Immature natural killer cell (primary cell): Measurements from ENCODE around the gene SFXN4. TPM values are rescaled to one million over a fixed set of nuclear protein-coding genes. Genes with fewer than 3 reads are reported as not detected.
A peak's percentile ranks its signal among the peaks of the same experiment; 100 is the strongest.
"Not testable (repeated sequence)": the region's sequence is repeated elsewhere in the genome, so short reads cannot be mapped to it uniquely, and the experiment has no call there.

Source experiments
- DNase-seq, 3 donors: peaks; one replicate each; pipeline ENCODE4 v3.0.0; 2022; ENCODE audit warnings: mixed read lengths in 1 of 3
- H3K27ac Mint-ChIP-seq, 6 donors: one replicate each; pipeline ENCODE4 v1.8.0; 2020; ENCODE audit warnings: mixed read lengths in 6 of 6, mild to moderate bottlenecking in 5 of 6, inconsistent platforms in 4 of 6, moderate library complexity in 3 of 6
- H3K27me3 Mint-ChIP-seq, 3 donors: one replicate each; pipeline ENCODE4 v1.8.0; 2020 to 2021; ENCODE audit warnings: low read depth in 3 of 3, mild to moderate bottlenecking in 3 of 3, mixed read lengths in 3 of 3, moderate library complexity in 3 of 3, inconsistent platforms in 1 of 3
- H3K36me3 Mint-ChIP-seq, 3 donors: one replicate each; pipeline ENCODE4 v1.8.0; 2020; ENCODE audit warnings: mixed read lengths in 3 of 3, inconsistent platforms in 2 of 3, mild to moderate bottlenecking in 2 of 3
- H3K4me1 Mint-ChIP-seq, 2 donors: one replicate each; pipeline ENCODE4 v1.8.0; 2020; ENCODE audit warnings: inconsistent platforms in 2 of 2, mild to moderate bottlenecking in 2 of 2, mixed read lengths in 2 of 2, moderate library complexity in 1 of 2
- H3K4me3 Mint-ChIP-seq, 5 donors: one replicate each; pipeline ENCODE4 v1.8.0; 2020; ENCODE audit warnings: mild to moderate bottlenecking in 5 of 5, mixed read lengths in 5 of 5, inconsistent platforms in 3 of 5, moderate library complexity in 3 of 5
- H3K9me3 Mint-ChIP-seq, 6 donors: one replicate each; pipeline ENCODE4 v1.8.0; 2020; ENCODE audit warnings: mild to moderate bottlenecking in 6 of 6, mixed read lengths in 6 of 6, inconsistent platforms in 4 of 6, moderate library complexity in 3 of 6
- polyA plus RNA-seq, 3 donors: library from polyadenylated mRNA; unstranded; fragments of 300-500 nt; fragmentation: Illumina TruSeq; gene quantifications; one replicate each; pipeline ENCODE4 v1.2.3, GENCODE V29; 2021

The SFXN4 gene
- polyA plus RNA-seq, 3 donors from 2014 or later, result 11.6 to 15.7 (median 12.6) TPM

DNA sequence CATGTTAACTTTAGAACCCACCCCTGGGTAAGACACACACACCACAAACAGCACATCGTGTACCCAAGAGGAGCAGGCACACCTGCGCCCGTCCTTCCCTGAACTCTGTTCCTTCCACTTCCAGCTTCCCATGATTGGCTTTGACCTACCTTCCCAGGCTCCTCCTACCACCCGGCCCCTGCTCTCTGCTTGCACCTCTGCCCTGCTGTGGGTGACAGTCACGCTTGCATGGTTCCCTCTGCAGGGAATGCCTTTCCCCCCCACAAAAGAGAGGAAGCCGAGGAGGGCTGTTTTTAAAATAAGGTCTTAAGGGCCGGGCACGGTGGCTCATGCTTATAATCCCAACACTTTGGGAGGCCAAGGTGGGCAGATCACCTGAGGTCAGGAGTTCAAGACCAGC, 16.4 kb downstream of the SFXN4 start:
- Mint-ChIP-seq H3K27me3 (no peaks in the 10 kb centered on the region), H3K4me1 (no peaks in the 10 kb centered on the region), H3K9me3 (no peaks in the 10 kb centered on the region), H3K27ac (peak overlapping the region in 1 of 6 donors; percentile 57), H3K36me3 (peaks cover 11 to 23% (median 18%) of the 10 kb centered on the region in 3 donors), H3K4me3 (no peak overlapping the region)
- DNase-seq, result no peak

DNA sequence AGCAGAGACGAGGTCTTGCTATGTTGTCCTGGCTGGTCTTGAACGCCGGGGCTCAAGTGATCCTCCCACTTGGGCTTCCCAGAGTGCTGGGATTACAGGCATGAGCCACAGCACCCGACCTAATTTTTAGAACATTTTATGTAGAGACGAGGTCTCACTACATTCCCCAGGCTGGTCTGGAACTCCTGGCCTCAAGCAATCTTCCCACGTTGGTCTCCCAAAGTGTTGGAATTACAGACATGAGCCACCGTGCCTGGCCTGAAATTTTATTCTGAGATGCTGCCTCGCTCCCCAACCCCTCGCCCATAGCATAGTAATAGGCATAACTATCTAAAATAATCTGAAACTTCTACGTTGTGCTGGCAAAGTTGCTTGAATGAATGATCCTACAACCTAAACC, 21.9 kb downstream of the SFXN4 start:
- Mint-ChIP-seq H3K27me3 (peaks cover 0 to 2% (median 0%) of the 10 kb centered on the region in 3 donors), H3K36me3 (peaks cover 4 to 17% (median 8%) of the 10 kb centered on the region in 3 donors)

DNA sequence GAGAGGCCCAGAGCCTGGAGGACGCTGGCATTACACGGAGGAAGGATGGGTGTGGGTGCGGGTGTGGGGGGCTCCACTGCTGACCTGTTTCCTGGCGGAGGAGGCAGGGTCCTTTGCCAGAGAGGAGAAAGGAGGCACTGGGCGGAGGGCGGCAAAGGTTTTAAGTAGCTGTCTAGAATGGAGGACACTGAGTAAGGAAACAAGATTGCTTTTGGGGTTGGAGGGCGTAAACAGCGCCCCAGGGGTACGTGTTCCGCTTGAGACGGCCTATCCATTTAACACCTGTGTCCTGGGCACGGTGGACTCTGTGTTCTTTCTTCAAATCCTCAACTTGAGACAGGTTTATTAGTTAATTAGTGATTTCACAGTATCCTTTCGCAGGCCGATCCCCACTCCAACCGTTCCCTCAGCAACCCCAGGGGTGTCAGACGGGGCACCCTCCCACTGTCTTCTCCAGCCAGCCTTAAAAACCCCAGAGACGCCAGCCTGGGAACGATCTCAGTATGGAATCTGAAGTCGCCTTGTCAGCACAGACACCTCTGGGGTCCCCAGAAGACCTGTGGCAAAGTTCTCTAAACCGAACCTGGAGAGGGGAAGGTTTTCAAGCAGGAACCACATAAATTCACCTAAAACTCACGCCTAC, 24.8 kb downstream of the SFXN4 start:
- Mint-ChIP-seq H3K36me3 (peaks cover 4 to 15% (median 8%) of the 10 kb centered on the region in 3 donors), H3K27ac (no peak overlapping the region), H3K27me3 (peaks cover 0 to 2% (median 0%) of the 10 kb centered on the region in 3 donors), H3K4me3 (no peak overlapping the region), H3K9me3 (no peaks in the 10 kb centered on the region), H3K4me1 (peaks cover 0 to under 1% of the 10 kb centered on the region in 2 donors)
- DNase-seq, result no peak

More for the DNA sequence above, 21.9 kb downstream of the SFXN4 start:
- H3K9me3 Mint-ChIP-seq, result no peaks in the 10 kb centered on the region
- DNase-seq, result no peak
- H3K27ac Mint-ChIP-seq, result no peak overlapping the region
- no peak overlapping the region for H3K4me3 Mint-ChIP-seq
- H3K4me1 Mint-ChIP-seq, result no peaks in the 10 kb centered on the region

DNA sequence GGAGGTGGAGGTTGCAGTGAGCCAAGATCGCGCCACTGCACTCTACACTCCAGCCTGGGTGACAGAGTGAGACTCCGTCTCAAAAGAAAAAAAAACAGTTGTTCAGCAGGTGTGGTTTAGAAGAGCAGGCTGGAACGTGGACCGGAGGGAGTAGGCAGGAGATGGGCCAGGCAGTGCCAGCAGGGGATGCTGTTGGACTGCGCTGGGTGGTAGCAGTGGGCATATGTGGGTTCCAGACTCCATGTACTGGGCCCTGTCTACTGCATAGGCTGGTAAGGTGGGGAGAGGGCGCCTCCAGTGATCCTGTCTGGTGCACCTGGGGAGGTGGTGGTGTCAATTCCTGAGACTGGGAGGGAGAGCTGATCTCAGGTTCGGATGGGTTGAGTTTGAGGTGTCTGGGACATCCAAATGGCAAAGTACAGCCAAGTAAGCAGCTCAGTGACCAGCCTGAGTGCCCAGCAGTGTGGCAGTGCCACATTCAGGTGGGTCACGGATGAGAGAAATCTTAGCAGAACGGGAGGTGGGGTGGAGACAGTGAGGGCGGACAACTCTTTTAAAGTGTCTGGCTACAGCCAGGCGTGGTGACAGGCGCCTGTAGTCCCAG, 25.9 kb downstream of the SFXN4 start:
- peaks cover 5 to 8% of the 10 kb centered on the region in 2 donors for H3K4me1 Mint-ChIP-seq
- H3K36me3 Mint-ChIP-seq, result peaks cover 4 to 19% (median 8%) of the 10 kb centered on the region in 3 donors
- no peak overlapping the region for H3K4me3 Mint-ChIP-seq
- H3K27me3 Mint-ChIP-seq, result peaks cover 0 to 5% (median 0%) of the 10 kb centered on the region in 3 donors
- no peaks in the 10 kb centered on the region for H3K9me3 Mint-ChIP-seq
- peak overlapping the region in 3 of 6 donors; percentile 23 to 49 (median 40) for H3K27ac Mint-ChIP-seq
- DNase-seq, result peak in 2 of 3 donors; percentile 24 to 34

DNA sequence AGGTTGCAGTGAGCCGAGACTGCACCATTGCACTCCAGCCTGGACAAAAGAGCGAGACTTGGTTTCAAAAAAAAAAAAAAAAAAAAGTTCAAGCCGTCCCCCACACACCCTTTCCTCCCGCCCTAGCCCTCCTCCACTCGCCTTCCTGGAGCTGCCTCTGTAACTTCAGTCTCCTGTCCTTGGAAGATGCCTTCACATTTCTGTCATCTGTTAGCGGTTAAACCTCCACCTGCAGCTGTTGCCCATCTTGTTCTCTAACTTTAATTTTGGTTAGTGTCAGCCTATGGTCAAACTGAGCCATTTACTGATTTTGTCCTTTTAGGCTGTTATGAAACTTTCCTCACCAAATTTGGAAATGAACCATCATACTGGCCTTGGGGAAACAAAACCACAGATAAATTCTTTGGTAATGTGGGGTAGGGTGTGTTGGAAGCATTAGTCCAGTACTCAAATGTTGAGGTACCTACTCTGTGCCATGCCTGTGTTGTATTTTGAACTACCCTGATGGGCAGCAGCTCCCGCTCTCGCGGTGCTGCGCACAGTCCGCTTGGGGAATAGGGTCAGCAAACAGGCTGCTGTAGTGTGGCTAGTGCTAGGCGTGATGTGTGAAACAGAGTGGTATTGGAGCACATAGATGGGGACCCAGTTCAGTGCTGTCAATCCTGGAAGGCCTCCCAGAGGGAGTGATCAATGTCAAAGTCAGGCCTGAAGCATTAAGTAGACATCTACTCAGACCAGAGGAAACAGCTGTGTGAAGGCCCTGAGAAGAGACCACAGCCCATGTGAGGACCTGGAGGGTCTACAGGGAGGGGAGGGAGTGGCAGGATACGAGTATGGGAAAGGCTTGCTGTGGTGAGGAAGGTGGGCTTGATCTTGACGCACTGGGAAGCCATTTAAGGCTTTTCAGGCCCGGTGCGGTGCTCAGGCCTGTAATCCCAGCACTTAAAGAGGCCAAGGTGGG, 26.9 kb downstream of the SFXN4 start:
- Mint-ChIP-seq H3K4me3 (no peak overlapping the region), H3K4me1 (peaks cover 7 to 10% of the 10 kb centered on the region in 2 donors), H3K27ac (peak overlapping the region in 2 of 6 donors; percentile 34 to 52), H3K36me3 (peaks cover 7 to 23% (median 12%) of the 10 kb centered on the region in 3 donors), H3K9me3 (no peaks in the 10 kb centered on the region), H3K27me3 (peaks cover 0 to 5% (median 0%) of the 10 kb centered on the region in 3 donors)
- no peak for DNase-seq

GRCh38 chr10:119137878-119138277, 27.6 kb downstream of the SFXN4 start:
- H3K27me3 Mint-ChIP-seq, H3K9me3 Mint-ChIP-seq, H3K27ac Mint-ChIP-seq, DNase-seq, H3K4me3 Mint-ChIP-seq: not testable (repeated sequence)
- Mint-ChIP-seq H3K4me1 (peaks cover 9 to 16% of the 10 kb centered on the region in 2 donors), H3K36me3 (peaks cover 9 to 24% (median 11%) of the 10 kb centered on the region in 3 donors)

DNA sequence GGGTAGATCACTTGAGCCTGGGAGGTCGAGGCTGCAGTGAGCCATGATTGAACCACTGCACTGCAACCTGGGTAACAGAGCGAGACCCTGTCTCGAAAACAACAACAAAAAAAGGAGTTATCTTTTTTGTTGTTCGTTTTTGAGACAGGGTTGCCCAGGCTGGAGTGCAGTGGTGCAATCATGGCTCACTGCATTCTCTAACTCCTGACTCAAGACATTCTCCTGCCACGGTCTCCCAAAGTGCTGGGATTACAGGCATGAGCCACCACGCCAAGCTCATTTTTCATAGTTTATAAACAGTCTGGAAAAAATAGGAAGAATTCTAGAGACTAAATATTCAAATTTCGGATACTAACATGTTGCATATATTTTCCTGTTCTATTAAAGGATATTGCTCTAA, 29.4 kb downstream of the SFXN4 start:
- DNase-seq, result no peak
- H3K4me1 Mint-ChIP-seq, result peaks cover 25 to 33% of the 10 kb centered on the region in 2 donors
- H3K4me3 Mint-ChIP-seq, result peak overlapping the region in 2 of 5 donors; percentile 4 to 18
- peaks cover 0 to 5% (median 3%) of the 10 kb centered on the region in 3 donors for H3K27me3 Mint-ChIP-seq
- peaks cover 9 to 25% (median 11%) of the 10 kb centered on the region in 3 donors for H3K36me3 Mint-ChIP-seq
- H3K9me3 Mint-ChIP-seq, result no peaks in the 10 kb centered on the region
- peak overlapping the region in 3 of 6 donors; percentile 4 to 75 (median 59) for H3K27ac Mint-ChIP-seq

DNA sequence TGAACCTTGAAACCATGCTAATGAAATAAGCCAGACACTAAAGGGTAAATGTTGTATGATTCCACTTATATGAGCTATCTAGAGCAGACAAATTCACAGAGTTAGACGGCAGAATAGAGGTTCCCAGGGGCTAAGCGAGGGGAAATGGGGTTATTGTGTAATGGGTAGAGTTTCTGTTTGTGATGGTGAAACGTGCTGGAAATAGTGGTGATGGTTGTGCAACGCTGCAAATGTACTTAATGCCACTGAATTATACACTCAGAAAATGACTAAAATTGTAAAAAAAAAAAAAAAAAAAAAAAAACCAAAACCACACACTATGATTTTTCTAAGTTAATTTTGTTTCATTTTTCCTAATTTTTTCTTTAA, 30.0 kb downstream of the SFXN4 start:
- peaks cover 0 to 7% (median 3%) of the 10 kb centered on the region in 3 donors for H3K27me3 Mint-ChIP-seq
- peak overlapping the region; percentile 5 to 73 (median 28) for H3K27ac Mint-ChIP-seq
- peak overlapping the region in 4 of 5 donors; percentile 1 to 64 (median 8) for H3K4me3 Mint-ChIP-seq
- peaks cover 12 to 29% (median 15%) of the 10 kb centered on the region in 3 donors for H3K36me3 Mint-ChIP-seq
- H3K4me1 Mint-ChIP-seq, result peaks cover 31 to 38% of the 10 kb centered on the region in 2 donors
- H3K9me3 Mint-ChIP-seq, result no peaks in the 10 kb centered on the region
- DNase-seq, result no peak

DNA sequence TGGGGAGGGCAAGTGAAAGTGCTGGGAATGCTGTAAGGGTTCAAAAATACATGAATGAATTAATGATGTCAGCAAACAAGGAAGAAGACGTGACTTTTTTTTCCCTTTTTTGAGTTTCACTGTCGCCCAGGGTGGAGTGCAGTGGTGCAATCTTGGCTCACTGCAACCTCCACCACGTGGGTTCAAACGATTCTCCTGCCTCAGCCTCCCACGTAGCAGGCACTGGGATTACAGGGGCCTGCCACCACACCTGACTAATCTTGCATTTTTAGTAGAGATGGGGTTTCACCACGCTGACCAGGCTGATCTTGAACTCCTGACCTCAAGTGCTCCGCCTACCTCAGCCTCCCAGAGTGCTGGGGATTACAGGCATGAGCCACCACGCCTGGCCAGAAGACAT, 31.6 kb downstream of the SFXN4 start:
- H3K9me3 Mint-ChIP-seq, result no peaks in the 10 kb centered on the region
- H3K27me3 Mint-ChIP-seq, result peaks cover 0 to 6% (median 3%) of the 10 kb centered on the region in 3 donors
- H3K4me1 Mint-ChIP-seq, result peaks cover 32 to 40% of the 10 kb centered on the region in 2 donors
- H3K27ac Mint-ChIP-seq, result peak overlapping the region in 4 of 6 donors; percentile 14 to 51 (median 48)
- no peak for DNase-seq
- H3K36me3 Mint-ChIP-seq, result peaks cover 17 to 36% (median 17%) of the 10 kb centered on the region in 3 donors
- no peak overlapping the region for H3K4me3 Mint-ChIP-seq

- Mint-ChIP-seq H3K4me1 (peaks cover 32 to 40% of the 10 kb centered on the region in 2 donors), H3K4me3 (peak overlapping the region in 3 of 5 donors; percentile 84 to 92 (median 91)), H3K36me3 (peaks cover 19 to 38% (median 19%) of the 10 kb centered on the region in 3 donors), H3K9me3 (no peaks in the 10 kb centered on the region), H3K27ac (peak overlapping the region; percentile 90 to 95 (median 94)), H3K27me3 (peaks cover 0 to 4% (median 3%) of the 10 kb centered on the region in 3 donors)
- no peak for DNase-seq
Observed at GRCh38 chr10:119132521-119133345, 32.8 kb downstream of the SFXN4 start.

DNA sequence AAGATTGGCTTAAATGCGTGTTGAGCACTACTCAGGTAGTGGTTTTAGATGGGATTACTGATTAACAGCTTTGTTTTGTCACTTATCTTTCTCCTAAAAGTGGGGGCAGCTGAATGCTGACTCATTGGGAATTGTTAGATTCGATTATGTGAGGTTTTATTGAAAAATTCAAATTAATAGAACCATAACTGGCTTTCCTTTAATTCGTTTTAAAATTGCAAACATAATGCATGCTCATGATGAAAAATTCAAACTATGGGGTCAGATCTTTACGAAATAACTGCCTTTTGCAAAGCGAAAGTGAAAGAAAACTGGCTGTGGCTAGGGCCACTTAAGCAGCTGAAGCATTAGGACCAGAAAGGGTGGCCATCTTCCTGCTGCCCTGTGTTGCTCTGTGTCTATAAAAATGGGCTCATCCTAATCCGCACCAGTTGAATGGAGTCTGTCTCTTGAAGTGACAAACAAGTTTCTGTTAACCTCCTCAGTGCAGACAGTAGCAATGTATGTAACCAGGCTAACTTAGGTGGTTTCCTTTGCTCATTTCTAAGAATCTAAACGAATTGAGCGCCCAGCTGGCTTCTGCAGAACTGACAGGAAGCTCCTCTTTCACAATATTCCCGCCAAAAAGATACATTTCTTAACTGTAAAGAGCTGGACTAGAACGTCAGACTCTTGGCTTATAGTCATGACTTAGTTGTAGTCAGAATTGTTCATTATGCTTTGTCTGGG, 33.8 kb downstream of the SFXN4 start:
- H3K9me3 Mint-ChIP-seq, result no peaks in the 10 kb centered on the region
- peaks cover 0 to 4% (median 3%) of the 10 kb centered on the region in 3 donors for H3K27me3 Mint-ChIP-seq
- DNase-seq, result peak; percentile 42 to 54 (median 43)
- H3K27ac Mint-ChIP-seq, result peak overlapping the region; percentile 90 to 95 (median 94)
- H3K4me1 Mint-ChIP-seq, result peaks cover 32 to 40% of the 10 kb centered on the region in 2 donors
- H3K36me3 Mint-ChIP-seq, result peaks cover 19 to 38% (median 19%) of the 10 kb centered on the region in 3 donors
- peak overlapping the region; percentile 84 to 92 (median 88) for H3K4me3 Mint-ChIP-seq

DNA sequence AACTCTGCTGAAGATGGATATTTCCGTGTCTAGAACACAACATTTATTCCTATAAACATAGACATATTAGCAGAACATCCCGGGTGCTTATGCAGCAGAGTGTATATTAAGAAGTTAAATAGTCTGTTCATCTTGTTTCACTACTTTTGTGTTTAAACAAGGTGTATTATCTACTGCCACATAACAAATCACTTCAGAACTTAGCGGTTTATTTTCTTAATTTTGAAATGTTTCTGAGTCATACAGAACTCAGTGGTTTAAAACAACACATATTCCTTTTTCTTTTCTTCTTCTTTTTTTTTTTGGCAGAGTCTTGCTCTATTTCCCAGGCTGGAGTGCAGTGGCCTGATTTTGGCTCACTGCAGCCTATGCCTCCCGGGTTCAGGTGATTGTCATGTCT, 35.8 kb downstream of the SFXN4 start:
- Mint-ChIP-seq H3K27me3 (peaks cover 0 to 3% (median 2%) of the 10 kb centered on the region in 3 donors), H3K4me3 (no peak overlapping the region)

More for the DNA sequence above, 35.8 kb downstream of the SFXN4 start:
- Mint-ChIP-seq H3K36me3 (peaks cover 27 to 42% (median 27%) of the 10 kb centered on the region in 3 donors), H3K4me1 (peaks cover 27 to 32% of the 10 kb centered on the region in 2 donors), H3K27ac (no peak overlapping the region), H3K9me3 (no peaks in the 10 kb centered on the region)
- DNase-seq, result no peak
